SIG-M5 (cell line): ENCODE results near the gene IRF2.

ENCODE experiments used
- DNase-seq: peaks from one replicate; lab custom pipeline; 2025; lab: John Stamatoyannopoulos, UW

Gene IRF2

GRCh38 chr4:184473499-184474262, 669 bp downstream of the IRF2 start:
- DNase-seq = no peak

- DNase-seq = no peak
Observed at GRCh38 chr4:184472614-184473498, 1.5 kb downstream of the IRF2 start.

GRCh38 chr4:184471881-184472613, 2.3 kb downstream of the IRF2 start:
- no peak for DNase-seq

- no peak for DNase-seq
Observed at GRCh38 chr4:184470785-184471110, 3.6 kb downstream of the IRF2 start.

DNA sequence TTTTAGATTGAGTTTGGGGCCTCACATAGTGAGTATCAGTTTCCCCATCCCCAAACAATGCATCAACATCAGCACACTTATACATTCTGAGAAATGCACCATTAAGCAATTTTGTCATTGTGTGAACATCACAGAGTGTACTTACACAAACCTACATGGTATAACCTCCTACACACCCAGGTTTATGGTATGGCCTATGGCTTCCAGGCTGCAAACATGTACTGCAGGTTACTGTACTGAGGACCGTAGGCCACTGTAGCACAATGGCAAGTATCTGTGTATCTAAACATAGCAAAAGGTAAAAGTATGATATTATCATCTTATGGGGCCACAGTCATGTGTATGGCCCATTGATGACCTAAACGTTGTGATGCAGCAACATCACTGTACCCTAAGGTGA, 7.7 kb downstream of the IRF2 start:
- no peak for DNase-seq

- DNase-seq = no peak
Observed at GRCh38 chr4:184464759-184465454, 9.4 kb downstream of the IRF2 start.

- no peak for DNase-seq
Observed at GRCh38 chr4:184463856-184464255, 10.5 kb downstream of the IRF2 start.

GRCh38 chr4:184463158-184463557, 11.2 kb downstream of the IRF2 start:
- DNase-seq = no peak

DNA sequence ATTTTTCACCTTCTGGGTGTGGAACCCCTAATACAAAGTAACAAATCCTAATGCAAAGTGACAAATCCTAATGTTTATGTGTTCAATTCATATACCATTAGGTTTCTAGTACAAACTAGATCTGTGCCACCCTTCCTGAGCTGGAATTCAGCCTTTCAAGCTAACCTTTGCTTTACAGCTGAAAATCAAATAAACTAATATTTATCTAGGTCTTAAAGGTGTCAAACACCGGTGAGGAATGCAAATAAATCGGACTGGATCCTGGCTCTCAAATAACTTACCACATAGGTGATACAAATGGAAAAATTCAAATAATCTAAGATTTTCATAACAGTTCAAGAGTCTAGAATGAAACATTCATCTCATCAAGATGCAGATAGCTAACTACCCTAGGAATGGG, 11.6 kb downstream of the IRF2 start:
- no peak for DNase-seq

DNA sequence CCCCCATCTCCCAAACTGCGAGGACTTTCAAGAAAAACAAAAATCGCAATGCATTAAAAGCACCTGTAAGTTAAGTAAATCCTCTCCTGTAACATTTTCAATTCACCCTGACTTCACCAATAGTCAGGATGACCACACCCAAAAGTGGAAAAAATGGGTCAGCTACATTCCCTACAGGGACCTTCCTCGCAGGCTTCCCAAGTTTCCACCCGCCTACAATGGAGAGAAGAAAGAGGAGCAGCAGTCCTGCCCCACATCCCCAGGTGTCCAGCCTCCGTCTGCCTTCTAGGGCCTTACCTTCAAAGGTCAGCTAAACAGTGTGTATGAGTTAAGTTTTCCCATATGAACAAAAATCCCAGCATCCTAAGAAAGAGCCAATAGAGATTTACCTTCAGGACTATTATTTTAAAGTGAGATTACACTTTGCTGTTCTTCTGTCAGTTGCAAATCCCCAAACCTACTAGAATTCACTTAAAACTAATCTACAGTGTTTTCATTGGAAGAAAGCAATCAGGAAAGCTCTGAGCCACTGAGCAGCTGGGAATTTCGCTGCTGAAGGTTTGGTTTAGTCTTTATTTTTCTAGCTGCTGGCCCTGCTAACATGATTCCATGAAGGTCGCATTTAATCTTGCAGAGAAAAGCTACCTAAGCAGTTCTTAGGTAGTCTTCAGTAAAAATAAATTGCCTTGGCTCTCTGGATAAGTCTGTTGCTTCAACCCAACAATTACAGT, 12.5 kb downstream of the IRF2 start:
- DNase-seq = no peak

- no peak for DNase-seq
Observed at GRCh38 chr4:184460499-184461285, 13.7 kb downstream of the IRF2 start.

DNA sequence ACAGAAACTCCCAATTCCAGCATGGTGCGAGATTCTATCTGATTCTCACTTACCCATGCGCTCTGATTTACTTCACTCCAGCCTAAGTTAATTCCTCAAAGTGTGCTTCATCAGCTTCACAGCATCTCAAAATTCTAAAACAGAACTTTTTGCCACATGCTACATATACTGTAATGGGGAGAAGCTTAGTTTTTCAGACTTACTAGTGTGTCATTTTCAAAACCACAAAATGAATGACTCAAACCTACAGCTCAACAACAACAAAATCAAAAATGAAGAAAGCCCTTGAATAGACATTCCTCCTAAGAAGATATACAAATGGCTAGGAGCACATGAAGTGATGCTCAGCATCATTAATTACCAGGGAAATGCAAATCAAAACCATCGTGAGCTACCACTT, 14.9 kb downstream of the IRF2 start:
- no peak for DNase-seq

DNA sequence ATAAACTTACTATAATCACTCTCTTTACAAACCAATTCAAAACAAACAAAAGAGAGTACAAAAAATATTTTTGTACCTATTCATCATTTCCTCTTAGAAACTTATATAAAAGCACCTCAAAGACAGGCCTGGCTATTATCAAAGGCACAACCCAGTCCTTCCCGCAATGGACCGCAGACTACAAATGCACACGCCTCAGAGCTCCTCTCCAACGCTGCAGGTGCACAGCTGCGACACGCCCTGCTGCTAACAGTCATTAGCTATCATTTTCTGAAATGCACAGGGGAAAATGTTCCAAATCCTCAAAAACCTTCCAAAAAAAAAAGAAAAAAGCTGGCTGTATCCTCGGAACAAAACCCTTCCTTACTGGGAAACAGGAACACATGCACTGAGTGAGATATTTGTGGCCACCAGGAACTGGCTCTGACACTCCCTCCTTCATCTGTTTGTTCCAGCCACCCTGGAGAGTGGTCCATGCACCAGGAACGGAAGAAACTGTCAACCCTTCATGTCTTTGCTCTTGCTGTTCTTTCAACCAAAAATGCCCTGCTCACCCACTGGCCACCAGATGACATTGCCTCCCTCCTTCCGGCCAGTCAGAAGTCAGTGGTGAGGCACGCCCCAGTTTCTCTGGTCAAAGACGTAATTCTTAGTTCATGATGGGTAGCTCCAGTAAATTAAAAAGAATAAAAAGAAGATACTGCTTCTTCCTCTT, 16.7 kb downstream of the IRF2 start:
- no peak for DNase-seq

- DNase-seq = no peak
Observed at GRCh38 chr4:184456337-184456736, 18.0 kb downstream of the IRF2 start.

GRCh38 chr4:184455299-184455698, 19.1 kb downstream of the IRF2 start:
- no peak for DNase-seq

GRCh38 chr4:184453365-184454160, 20.8 kb downstream of the IRF2 start:
- DNase-seq = no peak

- DNase-seq = no peak
Observed at GRCh38 chr4:184452740-184453139, 21.6 kb downstream of the IRF2 start.

- no peak for DNase-seq
Observed at GRCh38 chr4:184451726-184452125, 22.6 kb downstream of the IRF2 start.
